ENCODE measurements around the gene PLVAP. TPM values are rescaled to one million over a fixed set of nuclear protein-coding genes. Genes with fewer than 3 reads are reported as not detected.

PLVAP gene, protein sequence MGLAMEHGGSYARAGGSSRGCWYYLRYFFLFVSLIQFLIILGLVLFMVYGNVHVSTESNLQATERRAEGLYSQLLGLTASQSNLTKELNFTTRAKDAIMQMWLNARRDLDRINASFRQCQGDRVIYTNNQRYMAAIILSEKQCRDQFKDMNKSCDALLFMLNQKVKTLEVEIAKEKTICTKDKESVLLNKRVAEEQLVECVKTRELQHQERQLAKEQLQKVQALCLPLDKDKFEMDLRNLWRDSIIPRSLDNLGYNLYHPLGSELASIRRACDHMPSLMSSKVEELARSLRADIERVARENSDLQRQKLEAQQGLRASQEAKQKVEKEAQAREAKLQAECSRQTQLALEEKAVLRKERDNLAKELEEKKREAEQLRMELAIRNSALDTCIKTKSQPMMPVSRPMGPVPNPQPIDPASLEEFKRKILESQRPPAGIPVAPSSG
- not detected in 2 replicates for total RNA-seq

- intact Hi-C loops (cut with micrococcal nuclease), result no loop called here
Measured at GRCh38 chr19:17376935-17377600, at the start of gene PLVAP. Gene PLVAP (minus strand): TSS chr19:17377342. CDS start chr19:17377288, 54 bp downstream.

DNA sequence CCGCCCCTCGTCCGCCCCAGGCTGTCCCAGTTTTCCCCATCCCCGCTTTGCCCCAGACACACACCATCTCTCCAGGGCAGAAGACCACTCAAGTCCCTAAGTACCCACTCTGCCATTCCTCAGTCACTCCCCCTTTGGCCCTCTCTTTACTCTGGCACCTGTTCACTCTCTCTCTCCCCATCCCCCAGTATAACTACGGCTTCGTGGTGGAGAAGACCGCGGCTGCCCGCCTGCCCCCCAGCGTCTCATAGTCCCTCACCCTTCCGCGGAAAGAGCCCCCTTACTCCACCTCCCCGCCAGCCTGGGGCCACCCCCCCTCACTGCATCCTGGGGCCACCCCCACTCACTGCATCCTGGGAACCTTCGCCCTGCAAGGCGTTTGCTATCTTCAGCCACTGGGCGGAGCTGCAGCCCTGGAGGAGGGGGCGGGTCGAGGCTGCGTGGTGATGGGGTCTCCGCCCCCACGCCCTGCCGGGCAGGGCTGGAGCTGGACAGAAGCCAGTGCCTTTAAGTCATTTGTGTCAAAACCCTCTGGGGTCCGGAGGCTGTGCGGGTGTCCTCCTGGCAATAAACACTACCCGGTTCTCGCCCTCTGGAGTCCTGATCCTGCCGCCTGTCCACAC lies 47.7 kb upstream of the PLVAP start:
- intact Hi-C loops (cut with micrococcal nuclease), result no loop called here

DNA sequence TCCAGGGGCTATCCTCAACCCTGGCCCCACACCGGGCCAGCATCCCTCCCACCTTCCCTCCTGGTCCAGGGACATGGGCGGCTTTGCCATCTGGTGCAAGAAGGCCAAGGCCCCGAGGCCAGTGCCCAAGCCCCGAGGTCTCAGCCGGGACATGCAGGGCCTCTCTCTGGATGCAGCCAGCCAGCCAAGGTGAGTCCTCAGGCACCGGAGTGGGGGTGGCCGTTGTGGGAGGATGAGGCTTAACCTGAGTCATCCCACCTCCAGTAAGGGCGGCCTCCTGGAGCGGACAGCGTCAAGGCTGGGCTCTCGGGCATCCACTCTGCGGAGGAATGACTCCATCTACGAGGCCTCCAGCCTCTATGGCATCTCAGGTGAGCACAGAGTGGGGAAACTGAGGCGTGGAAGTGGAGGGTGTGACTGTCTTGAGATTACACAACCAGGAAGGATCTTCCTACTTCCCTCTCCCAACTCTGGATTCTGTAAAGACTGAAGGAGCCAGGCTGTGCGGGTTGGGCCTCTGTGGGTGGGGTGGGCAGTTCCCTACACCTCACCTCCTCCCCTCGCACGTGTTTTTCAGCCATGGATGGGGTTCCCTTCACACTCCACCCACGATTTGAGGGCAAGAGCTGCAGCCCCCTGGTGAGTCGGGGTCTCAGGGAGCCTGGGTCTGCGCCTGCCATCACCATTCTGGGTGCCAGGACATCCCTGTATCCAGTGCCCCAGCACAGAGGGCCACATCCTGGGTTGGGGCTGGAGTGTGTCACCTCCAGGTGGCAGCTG lies 46.5 kb upstream of the PLVAP start:
- intact Hi-C loops (cut with micrococcal nuclease), result no loop called here

- intact Hi-C loops (cut with micrococcal nuclease), result no loop called here
Measured at GRCh38 chr19:17421942-17422341, 44.8 kb upstream of the PLVAP start.

- intact Hi-C loops (cut with micrococcal nuclease), result no loop called here
Measured at GRCh38 chr19:17420475-17420924, 43.4 kb upstream of the PLVAP start.

DNA sequence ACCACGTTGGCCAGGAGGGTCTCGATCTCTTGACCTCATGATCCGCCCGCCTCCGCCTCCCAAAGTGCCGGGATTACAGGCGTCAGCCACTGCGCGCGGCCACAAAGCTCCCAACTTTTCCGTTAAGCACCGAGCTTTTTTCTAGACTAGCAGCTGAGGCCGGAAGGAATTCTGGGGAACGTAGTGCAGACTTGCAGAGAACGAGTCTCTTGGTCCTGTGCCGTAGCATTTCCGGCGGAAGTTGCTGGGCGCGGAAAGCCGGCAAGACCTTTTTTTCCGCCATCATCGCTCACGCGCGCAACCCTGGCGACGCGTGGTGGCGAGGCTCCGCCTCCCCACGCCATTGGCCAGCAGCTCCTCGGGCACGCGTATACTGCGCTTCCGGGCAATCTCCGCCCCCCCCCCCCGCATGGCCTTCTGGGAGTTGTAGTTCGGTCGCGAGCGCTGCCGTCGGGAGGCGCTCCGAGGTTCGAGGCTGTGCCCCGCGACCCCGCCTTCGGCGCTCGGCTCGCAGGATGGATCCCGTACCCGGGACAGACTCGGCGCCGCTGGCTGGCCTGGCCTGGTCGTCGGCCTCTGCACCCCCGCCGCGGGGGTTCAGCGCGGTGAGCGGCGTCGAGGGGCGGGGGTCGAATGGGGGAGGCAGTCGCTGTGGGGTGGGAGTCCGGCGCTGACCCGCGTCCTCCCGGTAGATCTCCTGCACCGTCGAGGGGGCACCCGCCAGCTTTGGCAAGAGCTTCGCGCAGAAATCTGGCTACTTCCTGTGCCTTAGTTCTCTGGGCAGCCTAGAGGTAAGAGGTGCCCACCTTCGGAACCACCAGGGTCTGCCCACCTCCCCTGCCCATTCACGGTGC lies 42.7 kb upstream of the PLVAP start, which contains the start of gene MVB12A:
TSS of gene MVB12A (plus strand) at position 427 of the 854 bp plus-strand sequence. CDS start at position 516, 89 bp downstream.
- intact Hi-C loops (cut with micrococcal nuclease), result loop anchor here (1.0 kb wide), 3 partner anchors 15 to 111 kb away; partner anchors contain the start of genes BST2 and DDA1

DNA sequence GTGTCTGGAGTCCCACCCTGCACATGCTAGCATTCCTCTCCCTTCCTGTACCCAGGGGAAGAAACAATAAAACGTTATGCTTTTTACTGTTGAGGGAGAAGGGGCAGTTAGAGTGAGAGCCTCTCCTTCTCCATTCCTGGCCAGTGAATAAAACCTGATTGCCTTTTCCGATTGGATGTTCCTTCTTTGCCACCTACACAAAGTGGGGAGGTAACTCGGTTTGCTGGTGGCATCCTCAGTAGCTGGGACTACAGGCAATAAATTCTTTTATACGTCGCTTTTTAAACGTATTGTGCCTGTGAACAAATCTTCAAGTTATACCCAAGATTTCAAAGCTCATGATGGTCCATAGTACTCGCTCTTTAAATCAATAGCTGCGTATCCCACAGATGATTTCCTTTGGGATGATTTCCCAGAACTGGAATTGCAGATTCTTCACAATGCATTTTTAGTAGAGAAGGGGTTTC lies 42.0 kb upstream of the PLVAP start:
- intact Hi-C loops (cut with micrococcal nuclease), result loop anchor here (1.0 kb wide), 3 partner anchors 14 to 110 kb away; partner anchors contain the start of genes BST2 and DDA1

DNA sequence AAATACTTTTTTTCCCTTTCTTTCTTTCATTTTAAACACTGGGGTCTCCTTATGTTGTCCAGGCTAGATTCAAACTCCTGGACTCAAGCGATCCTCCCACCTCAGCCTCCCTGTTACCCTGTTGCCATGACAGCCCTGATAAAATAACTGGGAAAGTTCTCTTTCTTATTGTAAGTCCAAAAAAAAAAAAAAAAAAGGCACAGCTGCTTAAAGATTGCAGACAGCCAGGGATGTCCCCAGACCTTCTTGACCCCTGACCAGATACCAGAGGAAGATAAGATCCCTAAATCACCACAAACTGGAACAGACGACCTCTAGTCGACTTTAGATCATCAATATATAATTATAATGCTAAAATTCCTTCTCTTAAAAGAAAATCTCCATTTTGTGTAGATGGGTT lies 41.6 kb upstream of the PLVAP start:
- intact Hi-C loops (cut with micrococcal nuclease), result loop anchor here (1.0 kb wide), 3 partner anchors 13 to 109 kb away; partner anchors contain the start of genes BST2 and DDA1

- intact Hi-C loops (cut with micrococcal nuclease), result no loop called here
Measured at GRCh38 chr19:17415121-17415520, 38.0 kb upstream of the PLVAP start.

DNA sequence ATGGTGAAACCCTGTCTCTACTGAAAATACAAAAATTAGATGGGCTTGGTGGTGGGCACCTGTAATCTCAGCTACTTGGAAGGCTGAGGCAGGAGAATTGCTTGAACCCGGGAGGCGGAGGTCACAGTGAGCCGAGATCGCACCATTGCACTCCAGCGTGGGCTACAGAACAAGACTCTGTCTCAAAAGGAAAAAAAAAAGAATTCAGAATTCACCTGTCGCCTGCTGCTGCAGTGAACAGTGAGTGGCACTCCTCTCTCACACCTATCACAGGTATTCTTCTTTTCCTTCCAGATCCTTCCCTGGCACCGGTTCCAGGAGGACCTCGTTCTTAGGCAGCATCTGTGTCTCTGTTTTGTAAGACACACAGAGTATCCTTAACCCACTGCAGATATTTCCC lies 37.0 kb upstream of the PLVAP start:
- intact Hi-C loops (cut with micrococcal nuclease), result no loop called here

DNA sequence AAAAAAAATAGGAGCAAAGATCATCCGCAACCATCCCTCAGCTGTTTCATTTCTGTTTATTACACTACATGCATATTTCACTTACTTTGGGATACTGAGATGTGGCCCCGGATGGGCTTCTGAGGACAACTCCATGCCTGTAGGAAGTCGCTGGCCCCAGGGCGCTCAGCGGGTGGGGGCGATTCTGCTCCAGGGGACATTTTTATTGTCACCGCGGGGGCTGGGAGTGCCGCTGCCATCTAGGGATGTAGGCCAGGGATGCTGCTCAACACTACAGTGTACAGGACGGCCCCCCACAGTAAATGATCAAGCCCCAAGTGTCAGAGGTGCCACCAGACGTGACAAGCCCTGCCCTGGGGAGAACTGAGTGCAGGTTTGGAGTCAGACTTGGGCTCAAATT lies 34.7 kb upstream of the PLVAP start:
- intact Hi-C loops (cut with micrococcal nuclease), result no loop called here

DNA sequence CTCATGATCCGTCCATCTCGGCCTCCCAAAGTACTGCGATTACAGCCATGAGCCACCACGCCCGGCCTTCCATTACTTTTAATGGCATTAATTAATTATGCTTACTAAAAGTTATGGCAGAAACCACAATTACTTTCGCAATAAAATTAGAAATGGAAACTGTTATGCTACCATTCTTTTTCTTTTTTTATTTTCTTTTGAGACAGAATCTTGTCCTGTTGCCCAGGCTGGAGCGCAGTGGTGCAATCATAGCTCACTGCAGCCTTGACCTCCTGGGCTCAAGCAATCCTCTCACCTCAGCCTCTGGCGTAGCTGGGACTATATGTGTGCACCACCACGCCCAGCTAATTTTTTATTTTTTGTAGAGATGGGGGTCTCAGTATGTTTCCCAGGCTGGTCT lies 32.8 kb upstream of the PLVAP start:
- intact Hi-C loops (cut with micrococcal nuclease), result loop anchor here (5.0 kb wide), 2 partner anchors 73 to 118 kb away; partner anchors contain the start of gene GTPBP3

GRCh38 chr19:17406887-17407196 lies 29.7 kb upstream of the PLVAP start:
- intact Hi-C loops (cut with micrococcal nuclease), result loop anchor here (5.0 kb wide), 2 partner anchors 70 to 115 kb away; partner anchors contain the start of gene GTPBP3

DNA sequence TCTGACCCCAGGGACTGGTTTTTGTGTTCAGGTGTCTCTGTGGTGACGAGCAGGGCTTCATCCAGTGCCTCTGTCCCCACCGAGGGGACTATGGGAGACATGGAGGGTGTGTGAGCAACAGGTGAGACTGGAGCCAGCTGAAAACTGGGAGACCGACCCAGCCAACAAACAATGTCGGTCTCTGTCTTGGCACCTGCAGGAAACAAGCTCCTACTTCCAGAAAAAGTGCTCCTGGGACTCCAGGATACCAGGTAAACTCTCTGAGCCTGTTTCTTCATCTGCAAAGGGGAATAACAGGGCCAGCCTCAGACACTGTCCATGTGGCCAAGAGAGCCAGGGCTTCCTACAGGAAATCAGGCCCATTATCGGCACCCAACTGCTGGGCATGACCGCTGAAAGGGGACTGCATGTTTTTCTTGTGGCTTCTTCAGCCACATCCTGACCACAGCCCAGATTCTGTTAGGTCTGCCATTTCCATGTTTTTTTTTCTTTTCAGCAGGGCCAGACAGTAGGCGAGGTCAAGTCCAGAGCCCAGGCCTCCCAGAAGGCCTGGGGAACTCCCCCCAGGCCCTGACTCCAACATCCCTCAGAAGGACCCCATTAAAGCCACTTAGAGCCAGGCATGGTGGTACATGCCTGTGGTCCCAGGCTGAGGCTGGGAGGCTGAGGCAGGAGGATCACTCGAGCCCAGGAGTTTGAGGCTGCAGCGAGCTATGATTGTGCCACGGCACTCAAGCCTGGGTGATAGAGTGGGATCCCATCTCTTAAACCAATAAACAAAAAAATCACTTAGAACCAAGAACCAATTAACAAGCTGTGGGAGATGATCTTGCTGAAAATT lies 29.1 kb upstream of the PLVAP start:
- intact Hi-C loops (cut with micrococcal nuclease), result loop anchor here (5.0 kb wide), 2 partner anchors 69 to 114 kb away; partner anchors contain the start of gene GTPBP3

- intact Hi-C loops (cut with micrococcal nuclease), result loop anchor here (1.0 to 5.0 kb wide), 4 partner anchors 14 to 113 kb away; partner anchors contain the start of gene GTPBP3
Measured at GRCh38 chr19:17405250-17406045, 28.3 kb upstream of the PLVAP start, which contains the start of gene BST2. Gene BST2 (minus strand): TSS chr19:17405630. CDS start chr19:17405575, 55 bp downstream.

DNA sequence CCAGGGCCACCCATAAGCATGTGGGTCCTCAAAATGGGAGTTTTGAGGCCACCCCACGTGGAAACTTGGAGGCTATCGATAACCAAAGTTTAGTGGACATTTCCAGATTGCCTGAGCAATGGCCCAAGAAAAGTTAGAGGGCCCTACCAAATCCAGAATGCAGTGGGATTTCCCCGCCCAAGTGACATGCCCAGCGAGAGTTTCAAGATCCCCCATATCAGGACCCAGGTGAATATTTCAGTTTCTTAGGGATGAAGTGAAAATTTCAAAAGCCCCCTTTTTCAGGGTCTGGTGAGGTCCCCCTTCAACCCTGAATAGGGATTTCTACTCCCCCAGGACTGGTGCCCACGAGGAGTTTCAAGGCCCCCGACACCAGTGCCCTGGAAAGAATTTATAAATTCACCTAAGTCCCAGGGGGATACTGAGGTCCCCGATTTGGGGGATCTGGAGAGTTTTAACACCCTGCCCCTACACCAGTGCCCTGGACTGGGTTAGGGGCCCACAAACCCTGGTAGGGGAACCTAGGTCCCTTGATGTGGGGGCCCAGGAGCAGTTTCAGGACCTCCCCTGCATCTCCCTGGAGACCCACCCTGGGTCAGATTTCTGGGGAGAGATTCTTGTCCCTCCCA lies 27.6 kb upstream of the PLVAP start:
- intact Hi-C loops (cut with micrococcal nuclease), result loop anchor here (1.0 to 5.0 kb wide), 4 partner anchors 14 to 112 kb away; partner anchors contain the start of gene GTPBP3

GRCh38 chr19:17404015-17404414 lies 26.9 kb upstream of the PLVAP start:
- intact Hi-C loops (cut with micrococcal nuclease), result loop anchor here (2.0 kb wide), 1 partner anchor 13 kb away; no protein-coding TSS in a partner anchor
